ENCODE data around the gene GOLGA8R.
"Not testable (repeated sequence)": the region's sequence is repeated elsewhere in the genome, so short reads cannot be mapped to it uniquely, and the experiment has no call there.

Gene GOLGA8R, protein sequence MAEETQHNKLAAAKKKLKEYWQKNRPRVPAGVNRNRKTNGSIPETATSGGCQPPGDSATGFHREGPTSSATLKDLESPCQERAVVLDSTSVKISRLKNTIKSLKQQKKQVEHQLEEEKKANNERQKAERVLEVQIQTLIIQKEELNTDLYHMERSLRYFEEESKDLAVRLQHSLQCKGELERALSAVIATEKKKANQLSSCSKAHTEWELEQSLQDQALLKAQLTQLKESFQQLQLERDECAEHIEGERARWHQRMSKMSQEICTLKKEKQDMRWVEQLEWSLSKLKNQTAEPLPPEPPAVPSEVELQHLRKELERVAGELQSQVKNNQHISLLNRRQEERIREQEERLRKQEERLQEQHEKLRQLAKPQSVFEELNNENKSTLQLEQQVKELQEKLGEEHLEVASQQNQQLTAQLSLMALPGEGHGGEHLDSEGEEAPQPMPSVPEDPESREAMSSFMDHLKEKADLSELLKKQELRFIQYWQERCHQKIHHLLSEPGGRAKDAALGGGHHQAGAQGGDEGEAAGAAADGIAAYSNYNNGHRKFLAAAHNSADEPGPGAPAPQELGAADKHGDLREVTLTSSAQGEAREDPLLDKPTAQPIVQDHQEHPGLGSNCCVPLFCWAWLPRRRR

DNA sequence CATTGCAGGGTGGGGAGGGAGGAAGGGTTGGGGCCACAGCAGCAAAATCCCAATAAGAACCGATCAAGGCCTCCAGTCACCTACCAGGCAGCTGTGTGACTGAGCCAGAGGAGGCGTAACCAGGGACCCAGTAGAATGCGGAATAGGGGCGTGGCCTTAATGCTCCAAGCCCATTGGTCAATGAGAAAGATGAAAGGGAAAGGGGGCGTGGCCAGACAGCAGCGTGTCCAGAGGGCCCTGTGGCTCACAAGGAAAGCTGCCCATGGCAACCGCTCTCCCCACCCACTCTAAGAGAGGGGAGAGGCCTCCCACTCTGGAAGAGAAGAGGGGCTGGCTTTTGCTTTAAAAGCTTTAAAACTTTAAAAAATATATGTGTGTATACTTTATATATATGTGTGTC is at the start of gene GOLGA8R:
GOLGA8R (minus strand) TSS at position 101 of the 400 bp plus-strand sequence; CDS start at position 3, 98 bp downstream.
- not testable (repeated sequence) for DNase-seq

DNA sequence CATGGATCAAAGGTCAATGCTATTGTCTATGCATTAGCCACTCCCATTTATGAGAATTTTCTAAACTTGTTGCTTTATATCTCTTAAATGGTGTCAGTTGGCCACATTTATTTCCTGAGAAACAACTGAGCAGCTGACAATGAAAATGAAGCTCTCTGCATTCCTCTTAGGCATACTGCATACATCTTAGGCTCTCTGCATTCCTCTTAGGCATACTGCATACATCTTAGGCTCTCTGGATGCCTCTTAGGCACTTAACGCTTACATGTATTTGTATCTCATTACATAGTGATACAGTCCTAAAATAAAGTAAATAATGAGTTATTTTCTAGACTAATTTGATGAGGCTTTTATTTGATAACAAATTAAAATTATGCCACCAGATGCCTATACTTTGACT is 49.8 kb upstream of the GOLGA8R start:
- not testable (repeated sequence) for DNase-seq

DNA sequence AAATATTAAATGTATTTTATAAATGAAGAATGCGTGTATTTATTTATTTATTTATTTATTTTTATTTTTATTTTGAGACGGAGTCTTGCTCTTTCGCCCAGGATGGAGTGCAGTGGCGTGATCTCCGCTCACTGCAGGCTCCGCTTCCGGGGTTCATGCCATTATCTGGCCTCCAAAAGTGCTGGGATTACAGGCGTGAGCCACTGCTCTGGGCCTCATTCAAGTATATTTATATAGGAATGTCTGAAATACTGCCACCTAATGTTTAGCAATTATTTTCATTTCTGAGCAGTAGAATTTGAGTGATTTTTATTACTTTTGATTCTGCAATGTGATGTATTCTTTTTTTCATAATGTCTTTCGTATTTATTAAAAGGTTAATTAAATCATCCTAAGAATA is 48.1 kb upstream of the GOLGA8R start:
- DNase-seq: not testable (repeated sequence)

DNA sequence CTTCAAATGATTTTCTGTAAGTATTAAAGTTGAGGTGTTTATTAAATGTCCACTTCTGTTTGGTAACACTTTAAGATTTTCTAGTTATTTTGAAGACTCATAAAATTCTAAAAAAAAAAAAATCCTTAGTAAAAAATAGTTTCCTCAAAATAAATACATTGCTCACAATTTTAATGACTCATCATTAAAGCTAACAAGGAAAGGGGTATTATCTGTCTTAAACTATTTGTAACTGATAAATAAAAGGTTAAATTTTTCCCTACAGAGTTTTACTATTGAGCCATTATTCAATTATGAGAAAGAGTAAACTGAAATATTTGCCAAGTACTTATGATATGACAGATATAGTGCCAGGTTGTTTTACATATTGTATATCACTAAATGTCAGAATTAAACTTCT is 38.6 kb upstream of the GOLGA8R start:
- DNase-seq: not testable (repeated sequence)

DNA sequence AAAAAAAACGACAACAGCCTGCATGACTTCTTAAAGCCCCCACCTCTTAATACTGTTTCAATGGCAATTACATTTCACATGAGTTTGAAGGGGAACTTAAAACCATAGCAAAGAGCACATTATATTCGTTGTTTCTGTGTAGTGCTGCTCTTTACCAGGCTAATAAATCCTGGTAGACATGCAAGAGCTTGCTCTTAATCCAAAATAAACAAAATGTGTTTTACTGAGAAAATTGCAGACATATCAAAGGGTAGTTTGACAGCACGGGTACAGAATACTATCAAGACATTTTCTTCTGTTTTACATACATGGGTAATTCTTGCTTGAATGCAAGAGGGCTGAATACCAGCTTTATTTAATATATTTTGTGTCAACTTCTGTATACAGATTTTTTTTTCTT is 24.3 kb upstream of the GOLGA8R start:
- DNase-seq: not testable (repeated sequence)

DNA sequence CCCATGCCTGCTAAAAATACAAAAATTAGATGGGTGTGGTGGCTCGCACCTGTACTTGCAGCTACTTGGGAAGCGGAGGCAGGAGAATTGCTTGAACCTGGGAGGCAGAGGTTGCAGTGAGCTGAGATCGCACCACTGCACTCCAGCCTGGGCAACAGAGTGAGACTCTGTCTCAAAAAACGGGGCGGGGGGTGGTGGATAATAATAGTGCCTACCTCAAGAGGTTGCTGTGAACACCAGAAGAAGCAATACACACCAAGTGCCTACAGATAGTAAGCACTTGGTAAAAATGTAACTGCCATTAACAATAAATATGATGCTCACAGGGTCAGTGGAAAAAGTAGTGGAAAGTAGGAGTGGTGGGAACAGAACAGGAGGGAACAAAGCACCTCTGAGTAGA is 21.8 kb upstream of the GOLGA8R start:
- not testable (repeated sequence) for DNase-seq

DNA sequence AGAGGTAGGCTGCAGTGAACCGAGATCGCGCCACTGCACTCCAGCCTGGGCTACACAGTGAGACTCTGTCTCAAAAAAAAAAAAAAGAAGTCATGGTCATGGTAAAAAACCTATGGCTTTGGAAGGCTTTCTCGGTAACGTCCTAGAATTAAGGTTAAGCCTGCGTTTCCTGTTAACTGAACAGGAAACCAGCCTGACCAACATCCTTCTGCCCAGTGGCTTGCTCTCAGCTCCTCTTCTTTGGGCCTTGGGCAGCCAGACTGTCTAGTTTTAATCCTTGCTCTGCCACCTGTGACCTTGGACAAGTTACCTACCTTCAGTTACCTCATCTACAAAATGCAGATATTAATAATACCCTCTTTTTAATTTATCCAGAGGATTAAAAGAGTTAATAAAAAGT is 6.7 kb upstream of the GOLGA8R start:
- DNase-seq: not testable (repeated sequence)

DNA sequence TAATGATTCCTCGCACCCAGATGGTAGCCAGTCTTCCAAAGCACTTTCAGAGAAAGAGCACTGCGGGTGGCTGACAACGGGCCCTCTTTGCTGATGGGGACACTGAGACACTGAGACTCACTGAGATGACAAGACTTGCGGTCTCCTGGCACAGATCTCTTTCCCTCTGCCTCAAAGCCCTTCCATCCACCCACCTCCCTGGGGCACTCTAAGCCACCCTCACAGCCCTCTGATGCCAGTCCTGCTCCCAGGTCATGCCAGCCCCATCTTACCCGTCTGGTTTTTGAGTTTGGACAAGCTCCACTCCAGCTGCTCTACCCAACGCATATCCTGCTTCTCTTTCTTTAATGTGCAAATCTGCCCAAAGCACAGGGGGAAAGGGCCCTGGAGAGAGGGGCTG is 6.4 kb downstream of the GOLGA8R start:
- not testable (repeated sequence) for DNase-seq

DNA sequence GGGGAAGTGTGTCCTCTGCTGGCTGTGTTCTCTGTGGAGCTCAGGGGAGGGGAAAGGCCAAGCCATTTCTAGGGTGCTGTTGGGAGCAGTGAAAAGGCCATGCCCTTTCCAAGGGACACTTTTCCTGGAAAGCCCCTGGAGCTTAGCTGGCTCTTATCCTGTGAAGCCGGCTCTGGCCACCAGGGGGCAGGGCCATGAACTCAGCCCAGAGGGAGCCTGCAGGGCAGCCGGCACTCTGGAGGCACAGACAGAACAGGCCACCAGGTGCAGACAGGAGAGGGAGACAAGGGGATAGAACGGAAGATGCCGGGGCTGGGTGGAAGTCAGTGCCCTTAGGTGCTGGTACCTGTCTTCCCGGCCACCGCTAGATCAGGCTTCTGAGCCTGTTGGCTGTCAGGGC is 15.1 kb downstream of the GOLGA8R start:
- DNase-seq: not testable (repeated sequence)

DNA sequence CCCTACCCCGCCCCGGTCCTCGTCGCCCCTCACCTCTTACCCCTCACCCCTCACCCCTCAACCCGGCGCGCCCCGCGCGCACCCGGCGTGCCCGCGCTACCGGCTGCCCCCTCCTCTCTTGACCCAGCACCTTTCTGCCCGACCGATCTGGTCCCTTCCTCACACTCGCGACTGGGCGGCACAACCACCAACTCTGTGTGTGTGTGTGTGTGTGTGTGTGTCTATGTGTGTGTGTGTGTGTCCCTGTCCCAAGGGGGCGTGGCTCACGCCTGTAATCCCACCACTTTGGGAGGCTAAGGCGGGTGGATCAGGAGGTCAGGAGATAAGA is 20.4 kb downstream of the GOLGA8R start:
- not testable (repeated sequence) for DNase-seq

DNA sequence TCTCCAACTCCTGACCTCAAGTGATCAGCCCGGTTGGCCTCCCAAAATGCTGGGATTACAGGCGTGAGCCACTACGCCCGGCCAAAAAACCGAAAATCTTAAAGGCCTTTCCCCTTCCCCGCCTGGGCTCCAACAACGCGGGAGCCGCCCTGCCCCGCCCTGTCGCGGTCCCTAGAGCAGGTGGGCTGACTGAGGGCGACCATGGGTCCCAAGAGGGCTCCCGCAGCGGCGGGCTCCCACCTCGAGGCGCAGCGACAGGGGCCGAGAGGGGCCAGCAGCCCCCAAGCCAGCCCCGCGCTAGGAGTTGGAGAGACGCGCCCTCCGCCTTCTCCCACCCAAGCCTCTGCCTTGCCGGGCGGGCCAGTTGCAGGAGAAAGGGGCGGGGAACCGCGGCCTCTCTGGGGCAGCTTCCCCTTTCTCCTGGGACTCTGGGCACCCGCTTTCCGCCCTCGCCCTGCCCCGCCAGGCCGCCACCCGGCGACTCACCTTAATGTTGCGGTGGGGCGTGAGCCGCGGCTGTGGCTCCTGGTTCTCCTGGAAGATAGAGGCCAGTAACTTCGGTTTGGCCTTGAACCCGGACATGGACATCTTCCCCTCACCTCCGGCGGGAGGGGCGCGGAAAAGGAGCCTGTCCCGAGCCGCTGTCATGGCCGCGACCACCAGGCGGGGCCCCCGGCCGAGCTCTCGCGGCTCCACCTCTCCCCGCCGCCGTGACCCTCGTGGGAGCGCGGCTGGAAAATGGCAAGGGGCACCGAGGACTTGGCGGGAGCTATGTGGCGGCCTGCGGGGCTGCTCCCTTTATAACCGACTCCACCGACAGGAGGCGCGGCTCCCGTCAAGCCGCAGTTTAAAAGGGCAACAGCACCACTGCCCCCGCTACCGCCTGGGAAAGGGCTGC is 21.0 kb downstream of the GOLGA8R start, which contains the start of gene CHRFAM7A:
CHRFAM7A (minus strand) TSS at position 775 of the 898 bp plus-strand sequence. CDS start 10,189 bp downstream, outside the sequence.
- not testable (repeated sequence) for DNase-seq

DNA sequence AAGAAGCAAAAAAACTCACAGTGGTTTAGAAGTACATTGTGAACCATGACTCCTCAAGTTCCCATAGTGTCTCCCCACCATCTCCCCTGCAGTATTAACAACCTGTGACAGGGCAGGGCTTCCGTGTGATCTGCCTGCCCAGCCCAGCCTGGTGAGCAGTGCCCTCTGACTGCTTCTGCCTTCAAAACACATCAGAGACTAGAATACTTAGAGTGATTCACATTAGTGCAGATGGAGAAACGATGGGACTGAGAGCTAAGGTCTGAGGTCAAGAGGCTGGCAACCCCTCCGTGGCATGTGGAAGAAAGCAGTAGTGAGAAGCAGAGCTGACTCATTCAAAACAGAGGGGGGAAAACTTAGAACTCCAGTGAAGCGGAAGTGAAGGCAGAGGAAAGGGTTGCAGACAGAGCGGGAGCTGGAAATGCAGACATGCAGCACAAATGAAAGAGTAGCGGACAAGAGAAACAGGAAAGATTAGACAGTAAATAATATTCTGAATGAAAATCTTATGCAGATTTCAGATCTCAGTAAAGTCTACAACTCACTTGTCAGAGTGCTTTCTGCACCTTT is 27.7 kb downstream of the GOLGA8R start:
- not testable (repeated sequence) for DNase-seq

DNA sequence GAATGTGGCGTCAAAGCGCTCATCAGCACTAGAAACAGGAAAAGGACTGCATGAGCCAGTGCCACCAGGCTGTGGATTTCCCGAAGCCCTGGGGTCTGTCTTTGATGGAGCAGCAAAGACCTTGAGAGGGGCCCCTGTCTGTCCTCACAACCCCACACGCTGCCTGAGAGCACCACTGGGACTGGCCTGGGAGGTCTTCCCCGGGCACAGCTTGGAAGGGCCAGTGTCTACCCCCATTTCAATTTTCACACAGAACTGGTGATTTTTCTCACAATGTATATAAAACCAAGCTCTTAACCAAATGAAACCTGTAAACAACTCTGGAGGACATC is 37.0 kb downstream of the GOLGA8R start:
- not testable (repeated sequence) for DNase-seq

DNA sequence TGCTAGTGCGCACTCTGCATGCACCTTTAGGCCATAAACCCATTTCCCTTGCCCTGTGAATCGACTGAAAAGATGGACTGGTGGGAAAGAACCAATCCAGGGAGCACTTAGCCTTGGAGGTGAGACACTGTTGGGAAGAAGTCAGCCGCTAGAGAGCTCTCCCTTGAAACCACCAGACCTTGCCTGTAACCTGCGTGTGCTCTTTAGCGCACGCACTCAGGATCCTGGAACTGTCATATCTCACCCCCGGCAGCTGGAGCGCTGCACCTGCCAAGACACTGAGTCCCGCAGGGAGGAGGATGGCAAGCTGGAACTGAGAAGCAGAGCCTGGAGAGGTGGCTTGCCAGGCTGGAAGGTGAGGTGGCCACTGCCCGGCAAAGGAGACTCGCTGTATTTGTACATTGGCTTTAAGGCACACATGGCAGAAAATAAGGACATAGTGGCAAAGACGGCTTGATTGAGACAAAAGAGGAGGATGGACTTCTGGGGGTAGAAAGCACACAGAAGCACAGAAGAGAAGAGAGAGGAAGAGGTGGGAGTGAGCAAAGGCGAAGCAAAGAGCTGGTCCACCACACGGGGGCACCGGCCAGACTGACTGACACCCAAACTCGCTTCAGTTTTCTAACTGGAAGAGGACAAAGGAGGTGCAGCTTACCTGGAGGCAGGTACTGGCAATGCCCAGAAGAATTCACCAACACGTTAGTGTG is 37.5 kb downstream of the GOLGA8R start:
- DNase-seq: not testable (repeated sequence)

DNA sequence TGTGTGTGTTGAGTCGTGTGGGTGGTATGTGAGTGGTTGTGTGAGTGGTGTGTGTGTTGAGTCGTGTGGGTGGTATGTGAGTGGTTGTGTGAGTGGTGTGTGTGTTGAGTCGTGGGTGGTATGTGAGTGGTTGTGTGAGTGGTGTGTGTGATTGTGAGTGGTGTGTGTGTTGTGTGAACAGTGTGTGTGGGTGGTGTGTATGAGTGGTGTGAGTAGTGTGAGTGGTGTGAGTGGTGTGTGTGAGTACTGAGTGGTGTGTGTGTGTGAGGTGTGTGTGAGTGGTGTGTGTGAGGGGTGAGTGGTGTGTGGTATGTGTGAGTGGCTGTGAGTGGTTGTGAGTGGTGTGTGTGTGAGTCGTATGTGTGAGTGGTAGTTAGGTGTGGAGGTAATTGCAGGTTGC is 38.2 kb downstream of the GOLGA8R start:
- not testable (repeated sequence) for DNase-seq

DNA sequence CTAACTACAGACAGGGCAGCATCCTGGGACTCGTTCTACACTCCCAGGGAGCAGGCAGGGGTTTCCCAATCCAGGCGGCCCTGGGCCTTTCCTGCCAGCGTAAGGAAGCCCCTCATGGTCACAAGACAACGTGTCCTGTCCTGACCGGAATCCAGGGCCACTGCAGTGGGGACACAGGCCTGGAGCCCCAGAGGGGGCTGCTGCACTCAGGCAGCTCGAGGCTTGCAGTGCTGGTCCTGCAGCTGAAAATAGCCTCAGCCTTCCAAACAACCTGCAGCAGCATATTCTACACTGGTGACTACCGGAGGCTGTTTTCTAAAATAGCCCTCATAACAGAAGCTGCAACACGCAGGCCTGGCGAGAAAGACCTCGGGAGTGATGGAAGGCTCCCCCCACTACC is 39.2 kb downstream of the GOLGA8R start:
- not testable (repeated sequence) for DNase-seq

DNA sequence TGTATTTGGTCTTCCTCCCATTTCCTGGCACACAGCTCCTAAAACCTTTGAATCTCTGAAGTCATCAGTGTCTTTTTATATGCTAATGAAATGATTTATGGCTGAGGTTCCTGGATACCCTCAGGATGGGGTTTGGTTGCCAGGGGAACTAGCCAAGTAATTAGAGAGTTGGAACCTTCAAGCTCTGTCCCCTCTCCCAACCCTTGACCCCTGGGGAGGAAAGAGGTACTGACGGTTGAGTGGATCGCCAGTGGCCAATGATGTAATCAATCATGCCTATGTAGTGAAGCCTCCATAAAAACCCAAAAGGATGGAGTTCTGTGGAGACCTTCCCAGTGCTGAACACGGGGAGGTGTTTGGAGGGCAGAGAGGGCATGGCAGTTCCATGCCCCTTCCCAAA is 45.8 kb downstream of the GOLGA8R start:
- not testable (repeated sequence) for DNase-seq

DNA sequence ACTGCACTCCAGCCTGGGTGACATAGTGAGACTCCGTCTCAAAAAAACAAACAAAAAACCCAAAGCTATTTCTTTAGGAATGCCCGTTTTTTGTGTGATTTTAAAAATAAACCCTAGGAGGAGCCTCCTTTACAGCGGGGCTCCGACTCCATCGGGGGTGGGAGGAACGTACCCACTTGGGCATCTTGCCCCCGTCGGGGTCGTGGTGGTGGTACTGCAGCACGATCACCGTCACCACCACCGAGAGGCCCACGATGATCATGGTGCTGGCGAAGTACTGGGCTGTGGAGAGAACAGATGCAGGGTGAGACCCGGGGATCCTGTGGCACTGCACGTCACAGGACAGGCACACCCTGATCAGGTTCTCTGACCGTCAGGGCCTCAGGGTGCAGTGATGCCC is 46.8 kb downstream of the GOLGA8R start:
- not testable (repeated sequence) for DNase-seq

DNA sequence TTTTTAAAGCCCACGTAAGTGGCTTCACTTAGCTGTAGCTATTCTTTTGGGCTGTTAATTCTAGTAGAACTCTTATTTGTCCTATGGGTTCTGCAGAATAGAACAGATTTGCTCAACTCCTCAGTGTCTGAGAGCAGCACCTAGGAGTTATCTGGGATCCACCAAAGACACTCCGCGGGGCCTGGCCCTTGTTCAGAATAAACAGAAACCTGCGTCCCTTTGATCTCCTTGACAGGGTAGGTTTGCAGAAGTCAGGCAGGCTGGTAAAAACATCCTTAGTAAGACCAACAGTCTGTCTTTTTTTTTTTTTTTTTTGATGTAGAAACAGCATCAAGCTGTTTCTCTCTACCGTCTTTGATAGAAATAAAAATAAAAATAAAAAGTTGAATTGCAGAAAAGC is 52.7 kb downstream of the GOLGA8R start:
- not testable (repeated sequence) for DNase-seq

DNA sequence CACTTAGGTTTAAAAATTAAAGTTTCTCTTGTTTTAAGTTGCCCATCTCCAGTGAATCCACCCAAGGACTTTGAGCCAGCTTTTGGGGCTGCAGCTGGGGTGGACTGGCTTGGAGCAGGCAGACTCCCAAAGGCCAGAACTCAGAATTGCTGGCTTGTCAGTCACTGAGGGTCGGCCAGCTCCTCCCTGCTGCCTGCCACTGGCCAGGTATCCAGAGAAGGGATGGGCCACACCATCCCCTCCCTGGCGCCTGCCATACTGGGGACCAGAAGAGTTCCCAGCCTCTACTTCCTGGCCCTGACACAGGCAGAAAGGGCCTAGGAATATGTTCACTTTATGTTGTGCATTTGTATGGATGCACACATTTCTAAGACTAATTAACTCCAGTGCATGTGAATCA is 53.1 kb downstream of the GOLGA8R start:
- DNase-seq: not testable (repeated sequence)

DNA sequence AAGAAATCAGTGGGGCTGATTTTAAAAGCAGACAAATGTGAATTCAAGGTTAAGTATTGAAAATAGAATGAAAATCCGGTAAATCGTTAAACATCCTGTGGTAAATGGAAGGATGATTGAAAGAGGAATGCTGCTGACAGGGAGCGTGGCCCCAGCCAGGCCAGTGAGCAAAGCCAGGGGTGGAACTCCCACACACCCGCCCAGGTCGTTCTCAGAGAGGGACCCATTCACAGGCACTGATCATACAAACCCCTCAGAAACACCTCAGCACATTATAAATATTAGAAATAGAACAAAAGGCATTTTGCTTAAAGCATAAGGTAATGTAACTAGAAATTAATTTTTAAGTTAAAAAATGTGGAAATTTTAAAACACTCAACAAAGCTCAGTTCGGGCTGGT is 59.0 kb downstream of the GOLGA8R start:
- DNase-seq: not testable (repeated sequence)

Measured in KG1 (cell line).